Measurements from ENCODE around the gene NSG1. TPM values are rescaled to one million over a fixed set of nuclear protein-coding genes. Genes with fewer than 3 reads are reported as not detected.

NSG1 gene
- total and polyA plus RNA-seq, 9 of the 15 experiments (the other 6 are each of a cell fraction or from before 2014, with no cell fraction given) = not detected

DNA sequence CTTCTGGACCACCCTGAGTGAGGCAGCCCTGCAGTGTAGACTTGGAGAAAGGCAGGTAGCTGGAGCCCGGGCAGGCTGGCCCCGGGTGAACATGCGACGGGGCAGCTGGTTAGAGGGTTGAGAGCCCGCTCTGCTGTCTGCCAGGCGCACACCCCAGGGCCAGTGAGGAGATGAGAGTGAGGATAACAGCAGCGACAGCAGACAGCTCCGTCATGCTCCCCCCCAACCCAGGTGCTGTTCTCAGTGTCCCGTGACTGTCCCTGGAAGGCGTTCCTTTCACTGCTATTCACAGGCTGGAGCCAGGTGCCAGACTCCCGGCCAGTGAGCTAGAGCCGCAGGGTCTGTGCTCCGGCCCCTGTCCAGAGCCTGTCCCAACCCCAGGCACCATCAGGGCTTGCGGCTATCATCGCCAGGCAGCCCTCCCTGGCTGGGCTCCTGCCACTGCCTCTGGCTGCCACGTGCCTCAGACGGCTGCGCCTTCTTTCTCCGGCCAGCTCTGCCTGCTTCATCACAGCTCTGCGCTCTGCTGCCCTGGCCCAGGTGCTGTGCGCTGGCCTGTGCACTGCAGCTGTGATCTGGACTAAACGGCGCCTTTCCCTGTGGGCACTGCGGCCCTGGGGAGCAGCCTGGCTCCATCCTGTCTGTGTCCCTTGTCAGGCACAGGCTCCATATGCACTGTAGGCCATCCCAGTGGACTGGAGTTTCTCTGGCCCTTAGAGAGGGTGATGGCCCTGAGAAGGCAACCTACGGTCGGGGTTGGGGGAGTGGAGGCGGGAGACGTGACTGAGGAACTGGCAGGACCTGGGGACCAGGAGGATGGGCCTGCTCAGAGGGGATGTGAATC is 19.8 kb downstream of the NSG1 start:
- peaks cover 0 to 7% of the 10 kb centered on the region in 2 experiments; a peak in 2 of 5 replicates for H3K4me1 ChIP-seq (replicated peaks in 1 of 2; ENCODE audit: control insufficient read depth in 2 of 2, insufficient read depth in 2 of 2, low read length in 2 of 2)
- peaks cover 11% of the 10 kb centered on the region; the same call in 1 of the 2 replicates for H4K20me1 ChIP-seq (replicated peaks; ENCODE audit: control insufficient read depth, insufficient read depth, low read length)
- no peaks in the 10 kb centered on the region for H3K79me2 ChIP-seq (ENCODE audit: control insufficient read depth, insufficient read depth, low read length)
- no peak overlapping the region for H3K4me2 ChIP-seq (ENCODE audit: insufficient read depth, low read length)
- under 1% methylated on average over 28 of the region's 28 CpGs for WGBS (ENCODE audit: insufficient coverage, low coverage, missing lambda C conversion rate)
- intact Hi-C loops (cut with micrococcal nuclease) = no loop called here
- peaks cover 48 to 93% of the 10 kb centered on the region in 2 experiments for H3K27me3 ChIP-seq (ENCODE audit: control insufficient read depth in 2 of 2, insufficient read depth in 2 of 2, low read length in 2 of 2)
- TF ChIP-seq ZNF311 (CRISPR knock-in tag; IDR thresholded peaks at IDR 0.05) = no peak
- no peak for TF ChIP-seq ZNF764 (CRISPR knock-in tag; IDR thresholded peaks at IDR 0.05; ENCODE audit: low read depth)
- H3K9ac ChIP-seq (ENCODE audit: insufficient read depth in 1 of 2, low read depth in 2 of 2, low read length in 2 of 2) = no peak overlapping the region; a peak in 1 of 4 replicates
- no peaks in the 10 kb centered on the region for H3K36me3 ChIP-seq (ENCODE audit: control insufficient read depth, insufficient read depth, low read length)
- ChIA-PET CTCF (ENCODE audit: low intra/inter-chr PET ratio) (no interaction called here), POLR2A (interaction anchor here (0.6 to 1.8 kb wide), 3 partner anchors 10 to 18 kb away, joined by 3 to 5 read pairs (median 3); no protein-coding TSS in a partner anchor)
- no peak overlapping the region for H3K27ac ChIP-seq (ENCODE audit: extremely low read depth, low read depth, low read length)
- DNase-seq (ENCODE audit: extremely low read depth in 1 of 4, low spot score in 3 of 4) = no peak
- peak; percentile 13; the same call in 2 of the 3 replicates for ATAC-seq
- no peak for FAIRE-seq
- no peaks in the 10 kb centered on the region for H3K9me3 ChIP-seq (replicated peaks; ENCODE audit: control insufficient read depth, insufficient read depth, low read depth, low read length)
- H3K4me3 ChIP-seq = no peak overlapping the region
- H3K9me1 ChIP-seq (ENCODE audit: control insufficient read depth, insufficient read depth, low read length) = no peaks in the 10 kb centered on the region
- no peak overlapping the region for H2AFZ ChIP-seq (ENCODE audit: low read depth, low read length)
- in situ Hi-C loops (cut with MboI) = no loop called here
- BruUV-seq (replicated peaks) = no TSS peak
